ENCODE measurements around the gene CRADD.

DNA sequence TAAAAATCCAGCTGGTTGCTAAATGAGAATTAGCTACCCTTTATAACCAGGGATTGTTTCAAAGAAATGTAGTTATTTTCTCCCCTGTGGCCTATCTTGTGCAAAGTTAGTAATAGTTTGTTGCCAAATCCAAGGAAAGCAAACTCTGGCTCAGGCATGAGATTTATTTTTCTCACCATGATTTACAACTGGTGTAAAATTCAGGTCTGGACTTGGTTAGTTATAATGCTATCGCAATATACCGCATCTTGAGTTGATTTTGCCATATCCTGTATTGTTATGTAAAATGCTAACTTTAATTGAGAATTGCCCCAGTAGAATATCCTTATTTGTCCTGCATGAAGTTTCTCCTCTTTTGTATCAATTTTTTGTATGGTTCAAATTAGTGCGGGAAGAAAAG is 135.5 kb downstream of the CRADD start:
- TF ChIP-seq POLR2AphosphoS5 (IDR thresholded peaks at IDR 0.05) (no peak), POLR2A (IDR thresholded peaks at IDR 0.05) (no peak)
- TF ChIP-seq, protein P1, sequence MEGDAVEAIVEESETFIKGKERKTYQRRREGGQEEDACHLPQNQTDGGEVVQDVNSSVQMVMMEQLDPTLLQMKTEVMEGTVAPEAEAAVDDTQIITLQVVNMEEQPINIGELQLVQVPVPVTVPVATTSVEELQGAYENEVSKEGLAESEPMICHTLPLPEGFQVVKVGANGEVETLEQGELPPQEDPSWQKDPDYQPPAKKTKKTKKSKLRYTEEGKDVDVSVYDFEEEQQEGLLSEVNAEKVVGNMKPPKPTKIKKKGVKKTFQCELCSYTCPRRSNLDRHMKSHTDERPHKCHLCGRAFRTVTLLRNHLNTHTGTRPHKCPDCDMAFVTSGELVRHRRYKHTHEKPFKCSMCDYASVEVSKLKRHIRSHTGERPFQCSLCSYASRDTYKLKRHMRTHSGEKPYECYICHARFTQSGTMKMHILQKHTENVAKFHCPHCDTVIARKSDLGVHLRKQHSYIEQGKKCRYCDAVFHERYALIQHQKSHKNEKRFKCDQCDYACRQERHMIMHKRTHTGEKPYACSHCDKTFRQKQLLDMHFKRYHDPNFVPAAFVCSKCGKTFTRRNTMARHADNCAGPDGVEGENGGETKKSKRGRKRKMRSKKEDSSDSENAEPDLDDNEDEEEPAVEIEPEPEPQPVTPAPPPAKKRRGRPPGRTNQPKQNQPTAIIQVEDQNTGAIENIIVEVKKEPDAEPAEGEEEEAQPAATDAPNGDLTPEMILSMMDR (IDR thresholded peaks at IDR 0.05), result no peak
